Loucy (cell line): ENCODE results near the gene SORCS1.

Source experiments
- CTCF ChIP-seq: fragments of 200-600 bp; sonication (generic); conservative IDR thresholded peaks from 2 replicates; pipeline ENCODE4 v1.5.1; 2014; ENCODE audit warnings: mild to moderate bottlenecking, antibody characterized with exemption, low read length
- EZH2phosphoT487 ChIP-seq: fragments of 200-600 bp; IDR thresholded peaks from 2 replicates; pipeline ENCODE4 v1.6.1; 2018; ENCODE audit warnings: antibody characterized with exemption, mild to moderate bottlenecking, moderate library complexity, borderline replicate concordance

DNA sequence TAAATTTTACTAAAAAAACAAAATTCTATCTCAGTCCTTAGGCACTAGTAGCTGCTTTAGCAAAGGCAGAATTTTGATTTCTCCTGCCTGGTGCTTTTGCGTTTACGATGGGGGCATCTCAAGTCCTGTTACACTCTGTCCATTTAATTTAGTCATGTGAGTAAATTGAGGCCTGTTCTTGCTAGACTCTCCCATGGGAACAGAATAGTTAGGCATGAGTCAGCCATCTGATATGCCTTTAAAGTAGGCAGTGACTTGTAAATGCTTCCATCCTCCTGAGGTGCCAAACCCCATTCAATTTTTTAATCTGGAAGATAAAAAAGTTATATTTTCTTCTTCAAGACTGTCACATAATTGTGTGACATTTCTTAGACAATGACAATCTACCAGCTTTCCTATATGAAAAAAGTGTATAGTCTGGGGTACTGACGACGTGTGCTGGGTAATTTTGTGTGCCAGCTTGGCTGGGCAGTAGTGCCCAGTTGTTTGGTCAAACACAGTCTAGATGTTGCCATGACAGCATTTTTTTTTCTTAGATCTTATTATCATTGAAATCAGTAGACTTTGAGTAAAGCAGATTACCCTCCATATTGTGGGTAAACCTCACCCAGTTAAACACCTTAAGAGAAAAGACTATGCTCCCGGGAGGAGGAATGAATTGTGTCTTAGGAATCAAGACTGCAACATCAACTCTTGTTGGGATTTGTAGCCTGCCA is 603.4 kb downstream of the SORCS1 start:
- TF ChIP-seq CTCF: no peak
- no peak for TF ChIP-seq EZH2phosphoT487
